NB4 (cell line): ENCODE results near the gene FPGT.

ENCODE experiments used
- POLR2A ChIP-seq: IDR thresholded peaks from 2 replicates; pipeline ENCODE4 v1.6.1; 2011; ENCODE audit warnings: mild to moderate bottlenecking; ENCODE audit not compliant: insufficient read length; ENCODE audit errors: extremely low read depth
- TF ChIP-seq, protein P1 (sequence below): IDR thresholded peaks from one replicate; pipeline ENCODE4 v1.5.1; 2012; ENCODE audit warnings: low read depth, low read length
- TF ChIP-seq, protein P2 (sequence below): IDR thresholded peaks from 2 replicates; pipeline ENCODE4 v1.6.1; 2011; ENCODE audit warnings: low read depth, low read length

GRCh38 chr1:74236440-74236839, 38.4 kb downstream of the FPGT start:
- TF ChIP-seq, protein P1, sequence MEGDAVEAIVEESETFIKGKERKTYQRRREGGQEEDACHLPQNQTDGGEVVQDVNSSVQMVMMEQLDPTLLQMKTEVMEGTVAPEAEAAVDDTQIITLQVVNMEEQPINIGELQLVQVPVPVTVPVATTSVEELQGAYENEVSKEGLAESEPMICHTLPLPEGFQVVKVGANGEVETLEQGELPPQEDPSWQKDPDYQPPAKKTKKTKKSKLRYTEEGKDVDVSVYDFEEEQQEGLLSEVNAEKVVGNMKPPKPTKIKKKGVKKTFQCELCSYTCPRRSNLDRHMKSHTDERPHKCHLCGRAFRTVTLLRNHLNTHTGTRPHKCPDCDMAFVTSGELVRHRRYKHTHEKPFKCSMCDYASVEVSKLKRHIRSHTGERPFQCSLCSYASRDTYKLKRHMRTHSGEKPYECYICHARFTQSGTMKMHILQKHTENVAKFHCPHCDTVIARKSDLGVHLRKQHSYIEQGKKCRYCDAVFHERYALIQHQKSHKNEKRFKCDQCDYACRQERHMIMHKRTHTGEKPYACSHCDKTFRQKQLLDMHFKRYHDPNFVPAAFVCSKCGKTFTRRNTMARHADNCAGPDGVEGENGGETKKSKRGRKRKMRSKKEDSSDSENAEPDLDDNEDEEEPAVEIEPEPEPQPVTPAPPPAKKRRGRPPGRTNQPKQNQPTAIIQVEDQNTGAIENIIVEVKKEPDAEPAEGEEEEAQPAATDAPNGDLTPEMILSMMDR: no peak
- TF ChIP-seq POLR2A: no peak
- TF ChIP-seq, protein P2, sequence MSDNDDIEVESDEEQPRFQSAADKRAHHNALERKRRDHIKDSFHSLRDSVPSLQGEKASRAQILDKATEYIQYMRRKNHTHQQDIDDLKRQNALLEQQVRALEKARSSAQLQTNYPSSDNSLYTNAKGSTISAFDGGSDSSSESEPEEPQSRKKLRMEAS: no peak
